Brain microvascular endothelial cell (primary cell): ENCODE measurements around the gene TLDC2.

Source experiments
- DNase-seq: peaks from one replicate; pipeline ENCODE4 v3.0.0-alpha.2; 2020
- H3K27ac ChIP-seq: fragments of 250-450 bp; sonication (Bioruptor Pico); 2 replicates; pipeline ENCODE4 v1.5.1; 2020; ENCODE audit warnings: mild to moderate bottlenecking, moderate library complexity
- H3K27me3 ChIP-seq: fragments of 250-450 bp; sonication (Bioruptor Pico); replicated peaks from 2 replicates; pipeline ENCODE4 v1.5.1; 2020; ENCODE audit warnings: mild to moderate bottlenecking
- H3K36me3 ChIP-seq: fragments of 250-450 bp; sonication (Bioruptor Pico); replicated peaks from 2 replicates; pipeline ENCODE4 v1.5.1; 2020; ENCODE audit warnings: mild to moderate bottlenecking
- H3K4me3 ChIP-seq: 2 replicates; pipeline ENCODE4 v1.5.1; 2011; ENCODE audit warnings: low read depth, mild to moderate bottlenecking, control low read depth, low read length, moderate library complexity
- in situ Hi-C: cut with HindIII; loops from 2 replicates; pipeline ENCODE4 v1.10.0; 2017; ENCODE audit warnings: low sequenced_read_pairs, low pct_ligation_motif_present
- TF ChIP-seq, protein P1 (sequence below): IDR thresholded peaks from 2 replicates; pipeline ENCODE4 v1.5.1; 2011; ENCODE audit warnings: low read depth, mild to moderate bottlenecking, moderate library complexity, low read length, control low read depth, inconsistent platforms; ENCODE audit errors: missing control alignments

Gene TLDC2

DNA sequence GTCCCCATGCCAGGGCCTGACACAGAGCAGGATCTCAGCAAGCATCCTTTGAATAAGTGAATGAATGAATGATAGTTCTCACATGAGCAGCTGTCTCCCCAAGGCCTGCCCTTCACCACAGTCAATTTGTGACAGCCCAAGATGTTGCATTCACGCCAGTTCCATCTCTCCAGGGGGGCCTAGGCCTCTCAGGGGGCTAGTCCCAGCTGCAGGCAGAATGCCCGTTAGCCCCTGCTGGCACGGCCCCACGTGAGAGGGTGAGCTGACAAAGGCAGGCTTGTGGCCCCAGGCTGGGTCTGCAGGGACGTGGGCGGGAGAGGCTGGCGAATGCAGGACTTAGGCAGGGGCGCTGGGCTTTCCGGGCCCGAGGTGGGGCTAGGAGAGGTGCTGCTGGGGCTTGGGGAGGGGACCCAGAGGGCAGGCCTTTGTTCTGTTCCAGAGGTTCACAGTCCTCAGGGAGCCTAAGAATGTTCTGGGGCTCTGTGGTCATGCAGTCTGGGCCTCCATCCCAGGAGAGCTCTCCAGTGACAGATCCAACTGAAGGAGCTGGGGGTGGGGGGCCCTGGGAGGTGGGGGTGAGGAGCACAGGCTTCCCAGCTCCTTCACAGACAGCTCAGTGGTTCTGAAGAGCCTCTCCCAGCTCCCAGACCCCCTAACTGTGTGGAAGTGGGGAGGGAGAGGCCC, 30.5 kb upstream of the TLDC2 start:
- no peak overlapping the region for H3K27ac ChIP-seq
- in situ Hi-C loops = no loop called here
- H3K27me3 ChIP-seq = no peaks in the 10 kb centered on the region
- TF ChIP-seq, protein P1, sequence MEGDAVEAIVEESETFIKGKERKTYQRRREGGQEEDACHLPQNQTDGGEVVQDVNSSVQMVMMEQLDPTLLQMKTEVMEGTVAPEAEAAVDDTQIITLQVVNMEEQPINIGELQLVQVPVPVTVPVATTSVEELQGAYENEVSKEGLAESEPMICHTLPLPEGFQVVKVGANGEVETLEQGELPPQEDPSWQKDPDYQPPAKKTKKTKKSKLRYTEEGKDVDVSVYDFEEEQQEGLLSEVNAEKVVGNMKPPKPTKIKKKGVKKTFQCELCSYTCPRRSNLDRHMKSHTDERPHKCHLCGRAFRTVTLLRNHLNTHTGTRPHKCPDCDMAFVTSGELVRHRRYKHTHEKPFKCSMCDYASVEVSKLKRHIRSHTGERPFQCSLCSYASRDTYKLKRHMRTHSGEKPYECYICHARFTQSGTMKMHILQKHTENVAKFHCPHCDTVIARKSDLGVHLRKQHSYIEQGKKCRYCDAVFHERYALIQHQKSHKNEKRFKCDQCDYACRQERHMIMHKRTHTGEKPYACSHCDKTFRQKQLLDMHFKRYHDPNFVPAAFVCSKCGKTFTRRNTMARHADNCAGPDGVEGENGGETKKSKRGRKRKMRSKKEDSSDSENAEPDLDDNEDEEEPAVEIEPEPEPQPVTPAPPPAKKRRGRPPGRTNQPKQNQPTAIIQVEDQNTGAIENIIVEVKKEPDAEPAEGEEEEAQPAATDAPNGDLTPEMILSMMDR = no peak
- DNase-seq = no peak
- no peaks in the 10 kb centered on the region for H3K36me3 ChIP-seq
- no peak overlapping the region for H3K4me3 ChIP-seq

DNA sequence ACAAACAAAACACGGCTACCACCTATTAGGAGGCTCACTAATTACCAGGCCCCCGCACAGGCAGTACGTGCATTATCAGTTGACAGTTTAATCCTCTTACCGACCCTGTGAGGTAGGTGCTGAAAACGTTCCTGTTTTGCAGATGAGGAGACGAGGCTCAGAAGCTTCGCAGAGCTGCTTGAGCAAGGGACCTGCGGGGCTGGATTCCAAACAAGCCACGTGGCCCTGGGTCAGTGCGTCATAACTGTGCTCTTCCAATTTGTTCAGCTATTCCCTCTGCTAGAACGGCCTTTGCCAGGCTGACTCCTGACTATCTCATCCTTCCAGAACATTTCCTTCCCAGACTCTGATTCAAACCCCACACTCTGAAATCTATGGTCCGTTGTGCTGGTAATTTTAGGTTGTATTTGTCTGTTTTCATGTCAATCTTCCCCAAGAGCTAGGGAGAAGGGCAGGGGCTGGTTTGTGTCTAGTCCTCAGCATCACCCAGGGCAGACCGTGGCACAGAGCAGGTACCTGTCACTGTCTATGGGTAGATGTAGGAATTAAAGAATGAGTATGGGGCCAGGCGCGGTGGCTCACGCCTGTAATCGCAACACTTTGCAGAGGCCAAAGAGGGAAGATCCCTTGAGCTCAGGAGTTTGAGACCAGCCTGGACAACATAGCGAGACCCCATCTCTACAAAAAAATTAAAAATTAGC, 28.8 kb upstream of the TLDC2 start:
- TF ChIP-seq, protein P1 = no peak
- no peaks in the 10 kb centered on the region for H3K36me3 ChIP-seq
- peak overlapping the region; percentile 80 for H3K27ac ChIP-seq
- H3K27me3 ChIP-seq = no peaks in the 10 kb centered on the region
- peak; percentile 83 for DNase-seq
- in situ Hi-C loops = no loop called here
- no peak overlapping the region for H3K4me3 ChIP-seq

GRCh38 chr20:36847710-36848040, 28.3 kb upstream of the TLDC2 start:
- H3K27ac ChIP-seq = peak overlapping the region; percentile 80
- H3K27me3 ChIP-seq = no peaks in the 10 kb centered on the region
- TF ChIP-seq, protein P1 = no peak
- in situ Hi-C loops = no loop called here
- DNase-seq = no peak
- H3K36me3 ChIP-seq = no peaks in the 10 kb centered on the region
- no peak overlapping the region for H3K4me3 ChIP-seq

DNA sequence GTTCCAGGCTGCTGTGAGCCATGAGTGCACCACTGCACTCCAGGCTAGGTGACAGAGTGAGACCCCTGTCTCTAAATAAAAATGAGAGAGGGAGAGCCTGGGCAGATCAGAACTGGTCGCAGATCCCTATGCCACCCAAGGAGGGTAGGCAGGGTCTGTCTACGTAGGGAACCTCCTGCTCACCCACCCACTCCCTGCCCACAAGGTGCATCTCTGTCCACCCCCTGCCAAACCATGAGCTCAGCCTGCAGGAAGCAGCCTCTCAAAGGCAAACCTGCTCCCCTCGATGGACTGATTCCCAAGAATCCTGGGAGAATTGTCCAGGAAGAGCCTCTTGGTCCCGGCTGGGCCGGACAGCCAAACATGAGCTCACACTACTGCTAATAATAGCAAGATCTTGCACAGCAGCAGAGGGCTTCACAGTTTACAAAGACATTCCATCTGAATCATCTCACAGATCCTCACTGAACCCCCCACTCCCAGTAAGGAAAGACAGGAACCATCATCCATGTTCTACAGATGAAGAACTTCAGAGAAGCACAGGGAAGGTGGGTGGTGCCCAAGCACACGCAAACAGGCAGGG, 27.8 kb upstream of the TLDC2 start:
- peak; percentile 91 for DNase-seq
- TF ChIP-seq, protein P1 = no peak
- peak overlapping the region; percentile 80 for H3K27ac ChIP-seq

DNA sequence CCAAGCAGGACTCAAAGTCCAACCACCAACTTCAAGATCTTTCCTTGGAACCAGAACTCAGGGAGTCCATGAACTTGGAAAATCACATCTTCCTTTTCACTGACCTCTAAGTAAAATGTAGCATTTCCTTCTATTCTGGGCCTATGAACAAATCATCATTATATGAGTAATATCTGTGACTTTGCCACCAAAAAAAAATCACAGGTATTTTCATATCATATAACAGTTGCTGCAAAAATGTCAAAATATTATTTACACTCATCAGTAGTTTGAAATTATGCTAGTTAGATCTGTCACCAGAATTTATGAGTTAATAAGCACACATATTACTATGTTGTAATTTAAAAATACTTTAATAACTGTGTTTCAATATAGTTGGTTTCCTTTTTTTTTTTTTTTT, 27.3 kb upstream of the TLDC2 start:
- TF ChIP-seq, protein P1 = no peak
- H3K27me3 ChIP-seq = no peaks in the 10 kb centered on the region
- peak overlapping the region; percentile 80 for H3K27ac ChIP-seq
- in situ Hi-C loops = no loop called here
- no peak overlapping the region for H3K4me3 ChIP-seq
- no peaks in the 10 kb centered on the region for H3K36me3 ChIP-seq
- DNase-seq = no peak

More for the DNA sequence above, 27.8 kb upstream of the TLDC2 start:
- in situ Hi-C loops = no loop called here
- H3K36me3 ChIP-seq = no peaks in the 10 kb centered on the region
- H3K4me3 ChIP-seq = no peak overlapping the region
- no peaks in the 10 kb centered on the region for H3K27me3 ChIP-seq
